Liver (tissue), 9 donors: ENCODE measurements around the gene TMEM260. TPM values are rescaled to one million over a fixed set of nuclear protein-coding genes. Genes with fewer than 3 reads are reported as not detected.

Source experiments
- DNase-seq: peaks from one replicate; pipeline ENCODE4 v3.0.0-alpha.2; 2017; ENCODE audit warnings: low spot score
- H3K27ac ChIP-seq, 2 donors: one replicate each; pipeline ENCODE4 v1.7.0; 2013; ENCODE audit warnings: inconsistent platforms in 2 of 2, low read length in 2 of 2, control low read depth in 1 of 2, low read depth in 1 of 2, mild to moderate bottlenecking in 1 of 2
- H3K27me3 ChIP-seq, 4 donors: one replicate each; pipeline versions ENCODE4 v1.6.1 to v1.7.0; 2013; ENCODE audit warnings: low read length in 3 of 4, inconsistent platforms in 1 of 4, mild to moderate bottlenecking in 1 of 4, moderate library complexity in 1 of 4; ENCODE audit not compliant: control insufficient read depth in 4 of 4, insufficient read depth in 4 of 4
- H3K36me3 ChIP-seq, 4 donors: one replicate each; pipeline versions ENCODE4 v1.6.1 to v1.7.0; 2013; ENCODE audit warnings: low read length in 3 of 4, mild to moderate bottlenecking in 3 of 4, low read depth in 1 of 4, moderate library complexity in 1 of 4; ENCODE audit not compliant: control insufficient read depth in 4 of 4, insufficient read depth in 3 of 4
- H3K4me1 ChIP-seq, 4 donors: one replicate each; pipeline versions ENCODE4 v1.6.1 to v1.7.0; 2013; ENCODE audit warnings: low read length in 3 of 4, mild to moderate bottlenecking in 3 of 4, moderate library complexity in 1 of 4; ENCODE audit not compliant: control insufficient read depth in 4 of 4, insufficient read depth in 4 of 4
- H3K4me3 ChIP-seq, 3 donors: one replicate each; pipeline versions ENCODE4 v1.6.1 to v1.7.0; 2013; ENCODE audit warnings: low read length in 3 of 3, control low read depth in 1 of 3, low read depth in 1 of 3, mild to moderate bottlenecking in 1 of 3
- H3K9ac ChIP-seq, 2 donors: one replicate each; pipeline ENCODE4 v1.7.0; 2013; ENCODE audit warnings: low read length in 2 of 2, mild to moderate bottlenecking in 2 of 2, moderate library complexity in 2 of 2, control low read depth in 1 of 2, low read depth in 1 of 2
- H3K9me3 ChIP-seq, 4 donors: one replicate each; pipeline versions ENCODE4 v1.6.1 to v1.7.0; 2013; ENCODE audit warnings: low read length in 3 of 4; ENCODE audit not compliant: control insufficient read depth in 4 of 4
- ATF3 ChIP-seq: IDR thresholded peaks from 2 replicates; pipeline ENCODE4 v1.6.1; 2016; ENCODE audit warnings: antibody characterized with exemption
- CTCF ChIP-seq: fragments of 150-350 bp; IDR thresholded peaks from 2 replicates; pipeline ENCODE4 v1.5.1; 2017; ENCODE audit warnings: improper control_type of control experiment, low read depth, low read length; ENCODE audit not compliant: missing input control
- FOXA1 ChIP-seq: IDR thresholded peaks from 2 replicates; pipeline ENCODE4 v1.6.1; 2016; ENCODE audit warnings: antibody characterized with exemption
- GABPA ChIP-seq, 2 donors: IDR thresholded peaks in 1 of 2; conservative IDR thresholded peaks in 1 of 2; 2 replicates each; pipeline ENCODE4 v1.6.1; 2016; ENCODE audit warnings: antibody characterized with exemption in 2 of 2, mild to moderate bottlenecking in 1 of 2, moderate library complexity in 1 of 2
- HNF4A ChIP-seq, 2 donors: conservative IDR thresholded peaks; 2 replicates each; pipeline ENCODE4 v1.6.1; 2016; ENCODE audit warnings: antibody characterized with exemption in 2 of 2, mild to moderate bottlenecking in 2 of 2
- JUND ChIP-seq, 2 donors: IDR thresholded peaks; 2 replicates each; pipeline ENCODE4 v1.6.1; 2016; ENCODE audit warnings: antibody characterized with exemption in 2 of 2
- MAX ChIP-seq: IDR thresholded peaks from 2 replicates; pipeline ENCODE4 v1.6.1; 2016; ENCODE audit warnings: antibody characterized with exemption
- NR2F2 ChIP-seq: IDR thresholded peaks from 2 replicates; pipeline ENCODE4 v1.6.1; 2016; ENCODE audit warnings: antibody characterized with exemption
- RXRA ChIP-seq, 2 donors: IDR thresholded peaks; 2 replicates each; pipeline ENCODE4 v1.6.1; 2017 to 2018; ENCODE audit warnings: antibody characterized with exemption in 2 of 2, mild to moderate bottlenecking in 1 of 2
- SP1 ChIP-seq: IDR thresholded peaks from 2 replicates; pipeline ENCODE4 v1.6.1; 2018; ENCODE audit warnings: antibody characterized with exemption, mild to moderate bottlenecking
- YY1 ChIP-seq: IDR thresholded peaks from 2 replicates; pipeline ENCODE4 v1.6.1; 2016; ENCODE audit warnings: antibody characterized with exemption, mild to moderate bottlenecking
- ZBTB33 ChIP-seq: IDR thresholded peaks from 2 replicates; pipeline ENCODE4 v1.6.1; 2016; ENCODE audit warnings: antibody characterized with exemption
- WGBS: extraction: QIAGEN DNeasy Blood & Tissue Kit; methylation state at CpG from one replicate; pipeline ENCODE4 v1.1.7; 2013; 5-methylcytosine and 5-hydroxymethylcytosine counted together
- polyA plus RNA-seq, 2 donors: library from polyadenylated mRNA; stranded (reverse) in 1 of 2; unstranded in 1 of 2; fragments of 200-250 nt in 1 of 2; fragments of >200 nt in 1 of 2; fragmentation: Nextera tagmentation in 1 of 2; extraction: Ambion mirVana in 1 of 2; gene quantifications; one replicate each; pipeline versions ENCODE4 v1.2.1 to v1.2.3, GENCODE V29; 2013 to 2015
- total RNA-seq, 2 donors: library from RNA; depleted of rRNA; stranded (reverse); fragments of >200 nt; gene quantifications; one replicate each; pipeline ENCODE4 v1.2.3, GENCODE V29; 2014
- donor health status: healthy.
- donor health status: healthy.
- donor health status: healthy.
- donor health status: healthy.
- donor health status: healthy.

TMEM260 gene
- total and polyA plus RNA-seq, 4 donors = 4.9 to 11.6 (median 9.0) TPM

GRCh38 chr14:56559182-56559581, 20.4 kb upstream of the TMEM260 start:
- 95% methylated on average over 4 of the region's 4 CpGs for WGBS
- no peak for DNase-seq

GRCh38 chr14:56561606-56562005, 18.0 kb upstream of the TMEM260 start:
- Histone ChIP-seq H3K9ac (no peak overlapping the region), H3K9me3 (no peaks in the 10 kb centered on the region), H3K4me1 (no peaks in the 10 kb centered on the region), H3K36me3 (no peaks in the 10 kb centered on the region), H3K4me3 (no peak overlapping the region), H3K27me3 (peaks cover 0 to 4% (median 0%) of the 10 kb centered on the region in 4 donors), H3K27ac (no peak overlapping the region)
- DNase-seq = no peak
- TF ChIP-seq GABPA (IDR thresholded peaks at IDR 0.05 in 1 of 2, conservative IDR thresholded peaks at IDR 0.05 in 1 of 2) = no peak
- TF ChIP-seq NR2F2 = no peak
- TF ChIP-seq HNF4A (conservative IDR thresholded peaks at IDR 0.05) = no peak
- no peak for TF ChIP-seq YY1
- no peak for TF ChIP-seq SP1
- no peak for TF ChIP-seq FOXA1
- TF ChIP-seq RXRA (IDR thresholded peaks at IDR 0.05) = no peak
- no peak for TF ChIP-seq JUND (IDR thresholded peaks at IDR 0.05)
- 41% methylated on average over 2 of the region's 2 CpGs for WGBS

More at GRCh38 chr14:56559182-56559581, 20.4 kb upstream of the TMEM260 start:
- Histone ChIP-seq H3K9ac (no peak overlapping the region), H3K27me3 (no peaks in the 10 kb centered on the region), H3K9me3 (no peaks in the 10 kb centered on the region), H3K27ac (no peak overlapping the region), H3K4me3 (no peak overlapping the region), H3K36me3 (no peaks in the 10 kb centered on the region), H3K4me1 (peaks cover 0 to 10% (median 0%) of the 10 kb centered on the region in 4 donors)
- no peak for TF ChIP-seq CTCF
- TF ChIP-seq NR2F2 = no peak
- no peak for TF ChIP-seq SP1

GRCh38 chr14:56562883-56563282, 16.7 kb upstream of the TMEM260 start:
- H3K36me3 ChIP-seq = no peaks in the 10 kb centered on the region
- no peak overlapping the region for H3K9ac ChIP-seq
- TF ChIP-seq GABPA (IDR thresholded peaks at IDR 0.05 in 1 of 2, conservative IDR thresholded peaks at IDR 0.05 in 1 of 2) = no peak
- H3K4me3 ChIP-seq = no peak overlapping the region
- H3K27me3 ChIP-seq = peaks cover 0 to 4% (median 0%) of the 10 kb centered on the region in 4 donors
- no peak overlapping the region for H3K27ac ChIP-seq
- no peak for DNase-seq
- WGBS = 87% methylated on average over 1 of the region's 1 CpG
- H3K4me1 ChIP-seq = no peaks in the 10 kb centered on the region
- H3K9me3 ChIP-seq = no peaks in the 10 kb centered on the region

- no peaks in the 10 kb centered on the region for H3K9me3 ChIP-seq
- DNase-seq = no peak
- no peak overlapping the region for H3K9ac ChIP-seq
- no peak overlapping the region for H3K4me3 ChIP-seq
- H3K4me1 ChIP-seq = no peaks in the 10 kb centered on the region
- no peaks in the 10 kb centered on the region for H3K36me3 ChIP-seq
- TF ChIP-seq YY1 (no peak), ATF3 (no peak), MAX (no peak), ZBTB33 (no peak)
- H3K27me3 ChIP-seq = peaks cover 0 to 4% (median 0%) of the 10 kb centered on the region in 4 donors
- H3K27ac ChIP-seq = no peak overlapping the region
Observed at GRCh38 chr14:56569174-56569573, 10.4 kb upstream of the TMEM260 start.
